ENCODE data around the gene NADK.

The NADK gene

DNA sequence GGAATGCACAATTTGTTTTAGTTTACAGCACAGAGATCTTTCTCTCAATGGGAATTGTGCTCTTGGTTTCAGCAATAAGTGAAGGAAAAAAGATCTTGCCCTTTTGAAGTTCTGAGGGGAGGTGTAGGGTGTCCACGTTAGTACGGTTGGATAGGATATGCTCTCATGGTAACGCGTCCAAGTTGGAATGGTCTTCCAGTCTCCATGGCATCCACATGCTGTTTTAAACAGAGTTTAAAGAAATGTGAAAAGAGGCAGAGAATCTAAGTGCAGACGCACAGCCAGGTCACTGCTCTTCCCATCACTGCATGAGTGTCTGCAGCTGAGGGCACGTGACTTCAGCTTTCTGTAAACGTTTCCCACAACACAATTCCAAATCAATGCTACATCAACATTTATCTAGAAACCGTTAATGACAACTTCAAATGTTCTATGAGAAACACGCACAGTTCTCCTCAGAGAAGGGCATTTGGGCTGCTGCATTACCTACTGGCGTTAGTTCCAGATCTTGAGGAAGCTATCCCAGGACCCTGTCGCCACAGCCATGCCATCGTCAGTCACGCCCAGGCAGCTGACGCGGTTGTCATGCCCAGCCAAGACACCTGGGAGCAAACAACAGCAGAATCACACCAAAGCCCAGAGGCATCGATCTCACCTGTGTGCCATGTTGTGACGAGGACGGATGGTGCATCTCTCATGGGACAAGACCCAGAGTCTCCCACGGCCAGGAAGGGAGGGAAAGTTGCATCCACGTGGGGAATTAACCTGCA is 8.8 kb upstream of the NADK start:
- DNase-seq = no peak

DNA sequence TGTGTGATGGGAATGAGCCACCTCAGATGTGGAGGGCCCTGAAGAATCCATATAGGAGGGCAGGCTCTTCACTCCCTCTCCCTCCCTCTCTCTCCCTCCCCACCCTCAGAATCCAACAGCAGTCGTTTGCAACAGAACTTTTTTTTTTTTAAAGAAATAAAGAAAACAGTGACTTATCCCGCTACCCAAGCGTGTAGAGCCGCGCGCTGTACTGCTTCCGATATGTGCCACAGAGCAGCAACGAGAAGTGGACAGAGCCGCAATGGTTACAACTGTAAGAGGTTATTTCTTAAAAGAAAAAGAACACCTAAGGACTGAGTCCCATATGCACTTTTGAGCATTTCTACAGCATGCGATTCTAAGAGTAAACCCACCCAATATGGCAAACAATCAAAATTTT is 7.4 kb upstream of the NADK start:
- no peak for DNase-seq

DNA sequence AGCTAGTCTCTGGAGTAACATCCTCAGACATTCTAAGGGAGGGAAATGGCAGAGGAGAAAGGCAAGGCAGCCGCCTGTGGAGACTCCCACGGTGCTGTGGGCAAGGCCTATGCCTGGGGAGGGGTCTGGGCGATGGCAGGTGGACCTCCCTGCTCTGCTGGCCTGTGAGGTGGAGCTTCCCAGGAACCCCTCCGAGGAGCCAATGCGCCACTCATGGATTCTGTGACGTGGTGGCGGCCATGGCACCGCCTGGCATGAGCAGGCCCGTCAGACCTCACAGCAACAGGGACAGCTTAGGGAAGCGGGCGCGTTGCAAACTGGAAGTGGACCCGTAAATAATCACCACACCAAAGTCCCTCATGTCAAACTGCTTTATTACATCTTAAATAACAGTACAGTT is 6.7 kb upstream of the NADK start:
- DNase-seq = no peak

DNA sequence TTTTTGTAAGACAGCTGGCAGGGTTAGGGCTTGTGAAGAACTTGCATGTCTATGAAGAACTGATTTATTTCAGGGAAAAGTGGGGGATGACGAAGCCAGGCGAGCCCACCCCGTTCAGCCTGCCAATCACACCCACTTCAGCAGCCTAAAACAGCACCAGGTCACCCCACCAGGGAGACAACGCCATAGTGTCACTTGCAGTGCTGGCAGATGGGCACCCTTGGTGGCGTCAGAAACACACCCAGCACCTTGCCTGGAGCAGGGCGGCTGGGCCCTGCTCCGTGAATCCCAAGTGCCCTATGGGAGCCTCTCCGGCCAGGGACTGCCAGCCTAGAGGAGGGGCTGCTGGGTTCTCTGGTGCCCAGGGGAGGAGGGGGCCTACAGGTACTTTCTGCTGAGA is 5.0 kb upstream of the NADK start:
- DNase-seq = no peak

DNA sequence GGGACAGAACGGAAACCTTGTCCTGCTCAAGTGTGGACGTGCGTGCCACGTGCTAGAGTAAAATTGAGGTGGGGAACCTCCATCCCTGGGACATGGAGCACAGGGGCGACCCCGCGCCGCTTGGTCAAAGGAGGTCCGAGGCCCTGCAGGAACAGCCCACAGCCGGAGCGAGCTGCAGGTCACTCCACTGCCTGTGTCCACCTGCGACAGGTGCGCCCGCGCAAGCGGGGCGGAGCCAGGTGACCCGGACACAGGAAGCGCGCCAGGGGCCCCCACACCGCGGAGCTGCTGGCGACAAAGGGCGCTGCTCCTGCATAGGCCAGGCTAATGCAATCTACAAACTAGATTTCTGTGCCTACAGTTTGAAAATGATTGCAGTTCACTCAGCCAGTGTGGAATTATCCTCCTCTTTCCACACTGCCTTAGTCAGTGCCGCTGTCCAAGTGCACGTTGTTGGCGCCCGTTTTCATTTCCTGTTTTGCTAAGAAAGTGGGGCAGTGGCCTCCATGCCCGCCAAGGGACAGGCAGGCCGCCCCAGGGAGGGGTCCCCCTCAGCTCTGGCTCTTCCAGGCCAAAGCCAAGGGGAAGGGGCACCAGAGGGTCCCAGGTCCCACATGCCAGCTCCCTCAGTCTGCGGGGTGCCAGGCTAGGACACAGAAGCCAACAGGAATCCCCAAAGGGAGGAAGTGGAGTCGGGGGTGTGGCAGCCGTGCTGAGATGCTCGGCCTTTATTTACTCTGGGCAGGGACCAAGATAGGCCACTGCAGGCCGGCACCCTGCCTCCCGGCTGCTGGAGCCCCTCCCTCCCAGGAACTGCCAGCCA is 4.3 kb upstream of the NADK start:
- peak; percentile 32 for DNase-seq

DNA sequence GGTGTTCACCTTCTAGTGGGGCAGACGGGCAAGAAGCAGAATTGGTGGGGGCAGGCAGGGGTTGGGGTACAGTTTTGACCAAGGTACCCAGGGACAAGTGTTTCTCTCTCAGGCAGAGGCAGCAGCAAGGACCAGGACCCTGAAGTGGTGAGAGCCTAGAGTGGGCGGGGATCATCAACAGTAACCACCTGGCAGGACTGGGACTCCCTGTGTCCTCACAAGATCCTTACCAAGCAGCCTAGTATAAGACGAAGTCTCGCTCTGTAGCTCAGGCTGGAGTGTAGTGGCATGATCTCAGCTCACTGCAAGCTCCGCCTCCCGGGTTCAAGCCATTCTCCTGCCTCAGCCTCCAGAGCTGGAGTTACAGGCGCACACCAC is 3.2 kb upstream of the NADK start:
- DNase-seq = no peak

DNA sequence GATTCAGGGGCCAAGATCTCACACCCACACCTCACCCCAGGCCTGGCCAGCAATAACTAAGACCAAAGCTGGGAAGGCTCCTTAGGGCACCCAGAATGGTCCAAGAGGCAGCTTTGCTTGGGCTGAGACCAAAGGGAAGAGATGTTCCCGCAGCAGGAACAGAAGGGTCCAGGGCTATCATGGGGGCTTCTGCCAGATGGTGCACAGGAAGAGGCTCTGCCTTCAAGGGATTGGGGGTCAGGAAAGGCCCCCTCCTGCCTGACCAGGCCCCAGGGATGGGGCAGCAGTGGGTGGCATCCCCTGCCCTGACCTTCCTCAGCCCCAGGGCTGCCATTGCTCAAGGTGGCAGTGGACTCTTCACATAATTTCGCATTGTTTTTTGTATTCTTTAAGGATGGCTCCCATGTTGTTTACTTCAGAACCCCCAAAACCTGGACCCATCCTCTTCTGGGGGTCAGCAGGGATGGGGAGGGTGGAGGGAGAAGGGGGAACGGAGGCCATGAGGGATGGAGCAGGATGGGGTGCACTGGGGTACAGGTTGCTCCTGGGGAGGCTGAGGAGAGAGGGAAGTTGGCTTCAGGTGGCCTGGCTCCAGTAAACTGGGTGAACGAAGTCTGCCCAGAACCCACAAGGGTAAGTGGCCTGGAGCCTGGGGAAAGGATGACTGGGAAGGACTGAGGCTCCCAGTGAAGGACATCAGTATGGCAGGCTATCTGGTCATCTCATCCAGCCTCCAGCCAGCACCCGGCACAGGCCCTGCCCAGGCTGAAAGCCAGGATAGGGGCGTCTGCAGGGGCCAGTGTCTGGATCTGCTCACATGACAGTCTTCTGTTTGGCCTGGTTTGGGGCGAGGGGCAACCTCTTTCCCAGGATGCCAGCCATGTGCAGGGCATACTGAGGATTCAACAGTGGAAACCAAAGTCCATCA is 2.6 kb upstream of the NADK start:
- DNase-seq = no peak

DNA sequence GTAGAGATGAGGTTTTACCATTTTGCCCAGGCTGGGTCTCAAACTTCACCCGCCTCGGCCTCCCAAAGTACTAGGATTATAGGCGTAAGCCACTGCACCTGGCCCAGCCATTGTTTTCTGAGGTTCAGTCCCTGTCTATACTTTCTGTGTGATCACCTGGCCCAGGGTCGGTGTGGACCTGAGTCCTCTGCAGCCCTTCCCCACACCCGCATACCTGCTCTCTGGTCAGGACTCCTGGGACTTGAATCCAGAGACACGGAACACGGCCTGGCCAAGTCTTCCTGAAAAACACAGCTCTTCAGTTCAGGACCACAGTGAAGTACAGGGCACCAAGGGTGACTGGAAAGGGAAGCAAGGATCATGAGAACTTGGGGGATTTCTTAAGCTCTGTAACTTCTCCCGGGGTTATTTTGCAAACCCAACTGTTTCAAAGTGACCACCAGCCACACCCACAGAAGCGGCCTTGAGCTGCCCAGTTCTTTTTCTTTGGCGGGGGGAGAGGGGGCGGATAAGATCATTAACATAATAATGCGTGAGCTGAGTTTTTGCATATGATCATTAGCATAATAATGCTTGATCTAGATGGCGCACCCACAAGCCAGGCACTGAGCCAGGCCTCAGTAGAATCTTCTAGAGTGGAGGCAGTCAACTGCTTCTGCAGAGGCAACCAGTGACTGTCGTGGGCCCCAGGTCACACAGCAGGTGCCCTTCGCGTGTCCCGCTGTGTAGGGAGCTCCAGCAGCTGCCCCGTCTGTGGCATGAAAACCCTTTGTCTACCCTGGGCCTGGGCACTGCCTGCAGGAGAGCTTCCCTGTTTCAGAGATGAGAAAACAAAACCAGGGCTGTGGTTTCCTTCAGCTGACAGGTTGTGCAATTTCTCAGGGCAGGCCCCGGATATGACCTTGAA is 1.7 kb upstream of the NADK start:
- DNase-seq = peak; percentile 75

DNA sequence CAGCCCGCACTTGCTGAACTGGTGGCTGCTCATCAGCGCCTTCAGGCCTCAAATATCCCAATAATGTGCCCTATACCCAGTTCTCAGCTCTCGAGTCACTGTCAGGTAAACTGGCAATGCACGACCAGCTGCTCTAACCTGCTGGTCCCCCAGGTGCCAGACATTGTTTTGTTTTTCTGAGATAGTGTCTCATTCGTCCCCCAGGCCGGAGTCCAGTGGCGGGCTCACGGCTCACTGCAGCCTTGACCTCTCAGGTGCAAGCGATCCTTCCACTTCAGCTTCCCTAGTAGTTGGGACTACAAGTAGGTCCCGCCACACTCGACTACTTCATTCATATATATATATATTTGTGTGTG is 1.0 kb upstream of the NADK start:
- DNase-seq = no peak

DNA sequence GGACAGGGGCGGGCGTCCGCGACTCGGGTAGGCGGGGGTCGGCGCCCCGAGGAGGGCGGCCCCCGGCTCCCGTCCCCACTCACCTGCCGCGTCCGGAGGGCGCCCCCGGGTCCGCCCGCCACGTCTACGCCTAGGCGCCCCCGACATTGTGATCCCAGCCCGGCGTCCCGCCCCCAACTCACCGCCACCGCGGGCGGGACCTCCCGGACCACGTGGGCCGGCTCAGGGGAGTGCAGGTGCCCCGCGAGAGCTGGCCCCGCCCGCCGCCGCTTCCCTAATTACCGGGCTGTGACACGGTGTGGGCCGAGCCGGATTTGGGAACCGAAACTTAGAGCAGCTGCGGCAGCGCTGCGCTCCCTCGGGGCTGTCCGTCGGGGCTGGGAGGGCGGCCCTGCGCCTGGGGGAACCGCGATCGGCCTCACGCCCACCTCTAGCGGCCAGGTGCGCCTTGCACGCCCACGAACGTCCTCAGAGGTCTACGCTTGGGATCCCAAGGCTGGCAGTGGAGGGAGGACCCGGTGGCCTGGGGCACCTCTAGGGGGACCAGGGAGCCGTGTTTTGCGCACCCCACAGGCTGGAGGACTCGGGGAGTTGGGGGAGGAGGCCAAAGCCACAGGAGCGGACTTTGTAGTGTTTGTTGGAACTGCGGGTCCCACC is 521 bp upstream of the NADK start:
- DNase-seq = peak; percentile 87

DNA sequence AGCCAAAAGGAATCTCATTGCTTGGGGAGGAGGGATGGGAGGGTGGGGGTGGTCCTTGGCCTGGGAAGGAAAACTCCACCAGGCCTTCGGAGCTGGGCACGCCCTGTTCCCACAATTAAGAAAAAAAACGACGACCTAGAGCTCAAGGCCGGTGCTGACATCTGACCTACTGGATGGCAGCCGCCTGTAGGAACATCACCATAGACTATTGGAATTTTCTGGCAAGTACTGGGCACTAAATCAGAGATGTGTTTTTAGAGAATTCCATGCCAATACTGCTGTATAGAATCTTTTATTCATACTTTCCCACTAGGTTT is 729 bp downstream of the NADK start:
- DNase-seq = no peak

DNA sequence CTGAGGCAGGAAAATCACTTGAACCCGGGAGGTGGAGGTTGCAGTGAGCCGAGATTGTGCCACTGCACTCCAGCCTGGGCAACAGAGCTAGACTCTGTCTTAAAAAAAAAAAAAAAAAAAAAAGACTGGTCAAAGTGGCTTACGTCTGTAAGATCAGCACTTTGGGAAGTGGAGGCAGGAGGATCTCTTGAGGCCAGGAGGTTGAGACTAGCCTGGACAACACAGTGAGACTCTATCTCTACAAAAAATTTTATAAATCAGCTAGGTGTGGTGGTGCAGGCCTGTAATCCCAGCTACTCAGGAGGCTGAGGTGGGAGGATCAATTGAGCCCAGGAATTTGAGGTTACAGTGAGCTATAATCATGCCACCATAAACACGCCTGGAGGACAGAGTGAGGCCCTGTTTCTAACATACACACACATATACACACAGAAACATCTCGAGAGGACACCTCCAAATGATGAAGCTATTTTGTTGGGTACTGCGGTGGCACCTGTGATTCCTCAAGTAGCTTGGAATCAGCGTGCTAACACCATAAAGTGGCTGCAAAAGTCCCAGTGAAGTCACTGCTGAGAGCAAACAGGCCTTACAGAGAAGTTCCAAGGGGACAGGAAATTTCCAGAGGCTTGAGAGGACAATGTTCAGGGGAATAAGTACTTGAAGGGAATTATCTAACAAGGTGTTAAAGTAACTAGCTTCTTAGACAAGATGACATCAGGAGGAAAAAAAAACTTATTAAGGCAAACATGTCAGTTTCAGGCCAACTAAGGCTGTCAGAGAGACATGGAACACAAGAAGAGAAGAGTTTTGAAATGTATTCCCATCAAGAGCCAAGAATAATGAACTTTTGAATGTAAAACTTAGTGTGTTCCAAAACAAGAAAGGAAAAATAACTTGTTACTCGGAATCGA is 1.3 kb downstream of the NADK start:
- no peak for DNase-seq

DNA sequence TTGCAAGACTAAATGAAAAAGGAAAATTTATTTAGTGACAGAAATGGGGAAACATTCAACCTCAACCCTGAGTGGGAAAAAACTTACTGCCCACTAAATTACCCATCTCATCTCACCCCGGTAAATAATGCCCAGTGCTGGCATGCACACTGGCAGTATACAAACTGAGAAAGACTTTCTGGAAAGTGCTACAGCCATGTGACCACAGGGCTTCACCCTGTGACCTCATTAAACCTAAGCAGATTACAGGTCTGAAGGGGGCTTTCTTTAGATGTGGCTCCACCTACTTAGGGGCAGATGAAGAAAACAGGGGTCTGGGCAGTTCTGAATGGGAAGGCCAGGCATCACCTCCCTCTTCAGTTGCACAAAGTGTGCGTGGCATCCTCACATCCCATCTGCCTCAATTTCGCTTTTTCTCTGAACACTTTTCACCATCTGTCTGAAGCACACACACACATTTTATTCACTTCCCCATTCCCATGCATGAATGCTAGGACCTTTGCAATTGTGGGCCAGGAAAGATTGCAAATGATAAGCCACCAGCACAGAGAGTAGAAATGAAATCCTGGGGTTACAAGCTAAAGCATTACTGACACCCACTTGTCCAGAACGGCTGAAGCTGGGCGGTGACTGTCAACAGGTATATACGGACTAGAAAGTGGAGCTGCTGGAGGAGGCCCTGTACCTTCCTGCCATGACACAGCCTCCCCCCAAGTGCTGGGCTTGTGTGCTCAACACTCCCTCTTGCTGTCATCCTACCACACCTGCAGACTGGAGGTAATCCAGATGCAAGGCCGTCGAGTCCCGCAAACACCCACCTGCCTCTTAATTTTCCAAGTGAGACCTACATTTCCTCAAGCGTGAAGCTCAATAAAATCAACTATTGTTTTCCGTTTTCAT is 2.7 kb downstream of the NADK start:
- DNase-seq = no peak

DNA sequence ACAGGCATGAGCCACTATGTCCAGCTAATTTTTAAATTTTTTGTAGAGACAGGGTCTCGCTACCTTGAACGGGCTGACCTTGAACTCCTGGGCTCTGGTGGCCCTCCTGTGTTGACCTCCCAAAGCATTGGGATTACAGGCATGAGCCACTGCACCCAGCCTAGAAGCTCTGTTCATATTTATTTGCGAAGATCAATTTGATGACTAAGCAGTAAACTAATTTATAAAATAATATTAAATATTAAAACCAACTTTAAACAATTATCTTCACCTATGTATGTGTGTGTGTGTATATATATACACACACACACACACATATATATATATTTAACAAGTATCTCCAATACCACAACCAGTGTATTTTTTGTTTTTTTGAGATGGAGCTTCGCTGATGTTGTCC is 4.4 kb downstream of the NADK start:
- DNase-seq = no peak

DNA sequence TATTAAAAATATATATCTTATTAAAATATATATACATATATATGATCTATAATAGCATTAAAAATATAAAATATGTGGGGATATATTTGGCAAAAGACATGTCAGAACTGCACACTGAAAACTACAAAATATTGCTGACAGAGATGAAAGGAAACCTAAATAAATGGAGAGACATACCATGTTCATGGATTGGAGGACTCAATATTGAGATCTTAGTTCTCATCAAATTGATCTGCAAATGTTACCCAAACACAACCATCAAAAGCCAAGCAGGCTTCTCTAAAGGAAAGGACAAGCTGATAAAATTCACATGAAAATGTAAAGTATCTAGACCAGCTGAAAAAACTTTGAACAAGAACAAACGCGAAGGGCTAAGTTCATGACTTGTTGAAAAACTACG is 7.2 kb downstream of the NADK start:
- no peak for DNase-seq

DNA sequence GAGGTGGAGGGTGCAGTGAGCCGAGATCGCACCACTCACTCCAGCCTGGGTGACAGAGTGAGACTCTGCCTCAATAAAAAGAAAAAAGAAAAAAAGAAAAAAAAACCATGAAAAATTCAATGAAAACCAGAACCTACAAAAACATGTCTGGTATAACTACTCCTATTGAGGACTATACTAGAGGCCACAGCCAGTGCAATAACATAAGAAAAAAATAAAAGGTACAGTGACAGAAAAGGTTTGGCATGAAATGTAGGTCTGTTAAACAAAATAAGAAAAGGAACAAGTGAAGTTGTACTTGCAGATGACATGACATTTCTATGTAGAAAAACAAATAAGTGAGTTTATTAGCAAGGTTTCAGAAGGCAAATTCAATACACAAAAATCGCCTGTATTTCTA is 8.2 kb downstream of the NADK start:
- DNase-seq = no peak

DNA sequence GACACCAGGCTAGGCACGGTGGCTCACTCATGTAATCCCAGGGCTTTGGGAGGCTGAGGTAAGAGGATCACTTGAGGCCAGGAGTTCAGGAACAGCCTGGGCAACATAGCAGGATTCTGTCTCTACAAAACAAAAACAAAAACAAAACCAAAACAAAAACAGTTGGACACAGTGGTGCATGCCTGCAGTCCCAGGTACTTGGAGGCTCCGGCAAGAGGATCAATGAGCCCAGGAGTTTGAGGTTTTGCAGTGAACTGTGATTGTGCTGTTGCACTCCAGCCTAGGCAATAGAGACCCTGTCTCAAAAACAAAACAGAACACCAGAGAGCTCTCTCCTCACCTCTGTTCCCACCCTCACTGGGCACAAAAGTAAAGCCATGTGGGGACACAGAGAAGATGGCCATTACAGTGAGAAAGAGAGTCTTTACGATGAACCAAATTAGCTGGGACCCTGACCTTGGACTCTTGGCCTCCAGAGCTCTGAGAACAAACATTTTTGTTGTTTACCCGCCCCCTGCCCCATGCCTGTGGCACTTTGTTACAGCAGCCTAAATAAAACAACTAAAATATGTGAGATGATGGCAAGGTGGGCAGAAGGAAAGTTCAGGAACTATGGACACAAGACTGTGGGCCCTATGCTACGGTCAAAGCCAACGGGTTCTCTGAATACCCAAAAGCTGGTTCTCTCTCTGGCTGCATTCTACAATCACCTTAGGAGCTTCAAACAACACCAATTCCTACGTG is 9.8 kb downstream of the NADK start:
- no peak for DNase-seq

DNA sequence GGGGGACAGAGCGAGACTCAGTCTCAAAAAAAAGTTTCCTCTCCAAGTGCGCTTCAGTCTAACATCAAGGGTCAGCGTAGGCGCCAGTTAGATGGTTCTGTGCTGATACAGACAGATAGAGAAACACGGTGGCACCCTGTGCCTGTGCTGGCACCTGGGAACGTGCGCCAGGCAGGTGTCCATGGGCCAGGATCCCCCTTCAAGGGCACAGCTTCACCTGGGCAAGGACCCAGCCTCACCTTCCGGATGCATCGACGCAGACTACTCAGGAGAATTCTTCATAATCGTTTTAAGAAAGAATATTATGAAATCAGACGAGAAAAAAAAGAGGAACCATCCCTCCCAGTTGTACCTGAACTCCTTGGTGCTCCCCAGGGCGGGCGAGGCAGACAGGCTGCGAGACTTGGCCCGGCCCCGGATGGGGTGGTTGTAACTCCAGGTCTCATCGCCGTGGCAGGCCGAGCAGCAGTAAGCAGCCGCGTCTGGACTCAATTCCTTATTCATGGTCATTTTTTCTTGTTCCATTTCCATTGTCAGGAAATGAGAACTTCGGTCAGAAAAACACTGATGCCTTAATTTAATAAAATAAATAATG is 13.3 kb downstream of the NADK start:
- DNase-seq = no peak

All from CD4-positive, alpha-beta T cell treated with Interleukin-10 for 1 hour (primary cell).